ENCODE data around the gene GPR4.

GPR4 gene

GRCh38 chr19:45554481-45554880 is 47.5 kb downstream of the GPR4 start:
- TF ChIP-seq CTCF (conservative IDR thresholded peaks at IDR 0.05; ENCODE audit: low read depth, low read length) = no peak

GRCh38 chr19:45553464-45553863 is 48.5 kb downstream of the GPR4 start:
- H3K36me3 ChIP-seq (ENCODE audit: insufficient read depth) = no peaks in the 10 kb centered on the region
- H3K4me3 ChIP-seq (IDR thresholded peaks at IDR 0.05; ENCODE audit: insufficient read depth, low read depth, low read length) = no peak overlapping the region
- H3K4me1 ChIP-seq (ENCODE audit: low read depth, poor library complexity, severe bottlenecking) = no peaks in the 10 kb centered on the region
- no peaks in the 10 kb centered on the region for H3K27me3 ChIP-seq (ENCODE audit: insufficient read depth, low read depth)
- no peaks in the 10 kb centered on the region for H4K20me1 ChIP-seq (ENCODE audit: insufficient read depth)
- H3K9ac ChIP-seq = no peak overlapping the region
- 0 out of 2 replicates have a peak, but pooled peaks cover 1% of the 10 kb centered on the region for H3K79me2 ChIP-seq (ENCODE audit: insufficient read depth, low read depth)
- no peak overlapping the region for H2AFZ ChIP-seq (ENCODE audit: low read depth)
- no peak overlapping the region for H3K4me2 ChIP-seq
- no peak for TF ChIP-seq CTCF (conservative IDR thresholded peaks at IDR 0.05; ENCODE audit: low read depth, low read length)
- H3K27ac ChIP-seq = no peak overlapping the region

More at GRCh38 chr19:45554481-45554880, 47.5 kb downstream of the GPR4 start:
- H3K4me3 ChIP-seq (IDR thresholded peaks at IDR 0.05; ENCODE audit: insufficient read depth, low read depth, low read length) = no peak overlapping the region
- no peaks in the 10 kb centered on the region for H3K27me3 ChIP-seq (ENCODE audit: insufficient read depth, low read depth)
- no peaks in the 10 kb centered on the region for H4K20me1 ChIP-seq (ENCODE audit: insufficient read depth)
- no peaks in the 10 kb centered on the region for H3K36me3 ChIP-seq (ENCODE audit: insufficient read depth)
- H3K27ac ChIP-seq = no peak overlapping the region
- 0 out of 2 replicates have a peak, but pooled peaks cover 3% of the 10 kb centered on the region for H3K79me2 ChIP-seq (ENCODE audit: insufficient read depth, low read depth)
- H3K4me2 ChIP-seq = no peak overlapping the region
- no peak overlapping the region for H3K9ac ChIP-seq
- H3K4me1 ChIP-seq (ENCODE audit: low read depth, poor library complexity, severe bottlenecking) = peaks cover under 1% of the 10 kb centered on the region
- no peak overlapping the region for H2AFZ ChIP-seq (ENCODE audit: low read depth)

- no peak for TF ChIP-seq CTCF (conservative IDR thresholded peaks at IDR 0.05; ENCODE audit: low read depth, low read length)
- Histone ChIP-seq H3K4me2 (no peak overlapping the region), H3K27ac (no peak overlapping the region), H3K4me3 (IDR thresholded peaks at IDR 0.05; ENCODE audit: insufficient read depth, low read depth, low read length) (no peak overlapping the region), H3K4me1 (ENCODE audit: low read depth, poor library complexity, severe bottlenecking) (no peaks in the 10 kb centered on the region), H3K36me3 (ENCODE audit: insufficient read depth) (no peaks in the 10 kb centered on the region), H3K79me2 (ENCODE audit: insufficient read depth, low read depth) (no peaks in the 10 kb centered on the region), H3K27me3 (ENCODE audit: insufficient read depth, low read depth) (no peaks in the 10 kb centered on the region), H2AFZ (ENCODE audit: low read depth) (no peak overlapping the region), H3K9ac (no peak overlapping the region), H4K20me1 (ENCODE audit: insufficient read depth) (no peaks in the 10 kb centered on the region)
These were observed 53.9 kb downstream of the GPR4 start for GRCh38 chr19:45547965-45548609.

GRCh38 chr19:45547211-45547770 is 54.7 kb downstream of the GPR4 start:
- Histone ChIP-seq H3K79me2 (ENCODE audit: insufficient read depth, low read depth) (no peaks in the 10 kb centered on the region), H4K20me1 (ENCODE audit: insufficient read depth) (no peaks in the 10 kb centered on the region), H3K4me3 (IDR thresholded peaks at IDR 0.05; ENCODE audit: insufficient read depth, low read depth, low read length) (no peak overlapping the region), H3K9ac (no peak overlapping the region), H3K27ac (no peak overlapping the region), H3K4me1 (ENCODE audit: low read depth, poor library complexity, severe bottlenecking) (no peaks in the 10 kb centered on the region), H3K27me3 (ENCODE audit: insufficient read depth, low read depth) (no peaks in the 10 kb centered on the region), H2AFZ (ENCODE audit: low read depth) (no peak overlapping the region), H3K4me2 (no peak overlapping the region), H3K36me3 (ENCODE audit: insufficient read depth) (no peaks in the 10 kb centered on the region)
- no peak for TF ChIP-seq CTCF (conservative IDR thresholded peaks at IDR 0.05; ENCODE audit: low read depth, low read length)

Data from KMS-11 (cell line).